Right lobe of liver (tissue), 6 donors: ENCODE data around the gene TNIP2. TPM values are rescaled to one million over a fixed set of nuclear protein-coding genes. Genes with fewer than 3 reads are reported as not detected.

Source experiments
- ATAC-seq, 4 donors: fragments of 200-7000 bp; cut with Tn5 transposase; one replicate each; pipeline ENCODE4 v1.9.1; 2020; ENCODE audit warnings: mild to moderate bottlenecking in 4 of 4, moderate library complexity in 4 of 4
- DNase-seq, 3 donors: peaks; one replicate each; pipeline ENCODE4 v3.0.0-alpha.2; 2020
- H3K27ac ChIP-seq, 3 donors: fragments of 200-600 bp; one replicate each; pipeline ENCODE4 v1.8.0; 2022
- H3K27me3 ChIP-seq, 2 donors: fragments of 200-600 bp; one replicate each; pipeline ENCODE4 v1.8.0; 2022
- H3K36me3 ChIP-seq, 4 donors: fragments of 200-600 bp; sonication (generic) in 1 of 4; one replicate each; pipeline versions ENCODE4 v1.5.1 to v1.8.0; 2017 to 2022; ENCODE audit warnings: control low read depth in 1 of 4
- H3K4me1 ChIP-seq, 4 donors: fragments of 200-600 bp; sonication (generic) in 1 of 4; one replicate each; pipeline versions ENCODE4 v1.5.1 to v1.8.0; 2017 to 2022; ENCODE audit warnings: control low read depth in 1 of 4
- H3K4me3 ChIP-seq, 3 donors: fragments of 200-600 bp; one replicate each; pipeline ENCODE4 v1.8.0; 2022
- H3K9me3 ChIP-seq, 4 donors: fragments of 200-600 bp; sonication (generic) in 1 of 4; one replicate each; pipeline versions ENCODE4 v1.5.1 to v1.8.0; 2017 to 2022; ENCODE audit warnings: control low read depth in 1 of 4
- CTCF ChIP-seq, 4 donors: fragments of 200-600 bp in 3 of 4; fragments of 450-650 bp in 1 of 4; IDR thresholded peaks; one replicate each; pipeline versions ENCODE4 v1.5.1 to v1.8.0; 2016 to 2022; ENCODE audit warnings: antibody characterized with exemption in 4 of 4, mild to moderate bottlenecking in 2 of 4
- POLR2A ChIP-seq: fragments of 450-650 bp; IDR thresholded peaks from one replicate; pipeline ENCODE4 v1.6.1; 2017; ENCODE audit warnings: antibody characterized with exemption, mild to moderate bottlenecking
- WGBS: methylation state at CpG from one replicate; pipeline ENCODE4 v1.1.6; 2018; ENCODE audit warnings: low coverage, low lambda C conversion rate; ENCODE audit not compliant: insufficient coverage; ENCODE audit errors: missing lambda C conversion rate; 5-methylcytosine and 5-hydroxymethylcytosine counted together
- intact Hi-C, 2 donors: fragments of 100-400 bp; cut with DNase I; formaldehyde crosslinking; loops; one replicate each; pipeline versions ENCODE4 v1.11.2 to v1.14.1; 2022
- total RNA-seq, 6 experiments: library from RNA; depleted of rRNA in 2 of 6; stranded (reverse); fragments of >200 nt in 2 of 6; fragmentation: NEBNext Ultra II Directional in 3 of 6; extraction: Animal tissue kit (Norgen Biotek cat#: 25700) in 3 of 6; gene quantifications; one replicate each; pipeline versions ENCODE4 v1.1.0 to v1.2.4, GENCODE V29; 2016 to 2023
- donor health status: DM: no; HTN: yes; CAD: no.
- donor health status: DM: no; HTN: no; CAD: no.
- donor health status: DM: no; HTN: no; CAD: no.
- donor health status: DM: no; HTN: yes; CAD: no.
- donor health status: DM: no; HTN: yes; CAD: no.

TNIP2 gene
- total RNA-seq, 6 experiments from 2014 or later: 9.7 to 40.6 (median 18.8) TPM

- no peak for DNase-seq
- no peaks in the 10 kb centered on the region for H3K27me3 ChIP-seq
- no peaks in the 10 kb centered on the region for H3K36me3 ChIP-seq
- no peak for ATAC-seq
- no peak overlapping the region for H3K27ac ChIP-seq
- peaks cover 0 to 5% (median 0%) of the 10 kb centered on the region in 4 donors for H3K4me1 ChIP-seq
- TF ChIP-seq POLR2A (no peak), CTCF (IDR thresholded peaks at IDR 0.05) (no peak)
- H3K4me3 ChIP-seq: no peak overlapping the region
- intact Hi-C loops: no loop called here
- 100% methylated on average over 1 of the region's 3 CpGs for whole genome bisulfite sequencing
- H3K9me3 ChIP-seq: no peaks in the 10 kb centered on the region
These were observed 15.1 kb upstream of the TNIP2 start for GRCh38 chr4:2771264-2771663.

- ATAC-seq (no peak), DNase-seq (no peak)
- Histone ChIP-seq H3K4me3 (no peak overlapping the region), H3K36me3 (no peaks in the 10 kb centered on the region), H3K27ac (no peak overlapping the region), H3K27me3 (no peaks in the 10 kb centered on the region), H3K9me3 (no peaks in the 10 kb centered on the region), H3K4me1 (peaks cover 0 to 7% (median 0%) of the 10 kb centered on the region in 4 donors)
- TF ChIP-seq POLR2A (no peak), CTCF (IDR thresholded peaks at IDR 0.05) (no peak)
- intact Hi-C loops: loop anchor here in 1 of 2 donors (10.0 kb wide), 2 partner anchors 166 to 266 kb away; no protein-coding TSS in a partner anchor
- WGBS: 50% methylated on average over 2 of the region's 15 CpGs
These were observed 12.8 kb upstream of the TNIP2 start for GRCh38 chr4:2768921-2769336.

- TF ChIP-seq CTCF (IDR thresholded peaks at IDR 0.05) (no peak), POLR2A (no peak)
- no peaks in the 10 kb centered on the region for H3K9me3 ChIP-seq
- ATAC-seq: no peak
- H3K4me1 ChIP-seq: peaks cover 0 to 8% (median 0%) of the 10 kb centered on the region in 4 donors
- DNase-seq: no peak
- H3K4me3 ChIP-seq: no peak overlapping the region
- H3K27ac ChIP-seq: no peak overlapping the region
- intact Hi-C loops: loop anchor here in 1 of 2 donors (10.0 kb wide), 2 partner anchors 167 to 267 kb away; no protein-coding TSS in a partner anchor
- 82% methylated on average over 9 of the region's 9 CpGs for WGBS
- H3K27me3 ChIP-seq: no peaks in the 10 kb centered on the region
- no peaks in the 10 kb centered on the region for H3K36me3 ChIP-seq
These were observed 12.0 kb upstream of the TNIP2 start for GRCh38 chr4:2768124-2768523.

- no peak for TF ChIP-seq CTCF (IDR thresholded peaks at IDR 0.05)
- no peak for TF ChIP-seq POLR2A
- Histone ChIP-seq H3K9me3 (no peaks in the 10 kb centered on the region), H3K4me3 (no peak overlapping the region), H3K27me3 (no peaks in the 10 kb centered on the region), H3K36me3 (no peaks in the 10 kb centered on the region), H3K27ac (no peak overlapping the region), H3K4me1 (peaks cover 0 to 8% (median 0%) of the 10 kb centered on the region in 4 donors)
- no peak for DNase-seq
- intact Hi-C loops: loop anchor here in 1 of 2 donors (10.0 kb wide), 2 partner anchors 167 to 267 kb away; no protein-coding TSS in a partner anchor
- 75% methylated on average over 7 of the region's 11 CpGs for WGBS
- no peak for ATAC-seq
These were observed 11.6 kb upstream of the TNIP2 start for GRCh38 chr4:2767705-2768074.
